Aorta (tissue), 5 donors: ENCODE measurements around the gene MLLT6. TPM values are rescaled to one million over a fixed set of nuclear protein-coding genes. Genes with fewer than 3 reads are reported as not detected.

ENCODE experiments used
- ATAC-seq: fragments of 200-7000 bp; cut with Tn5 transposase; one replicate; pipeline ENCODE4 v1.9.1; 2022; ENCODE audit warnings: moderate library complexity; ENCODE audit not compliant: low FRiP score
- DNase-seq, 2 donors: peaks; one replicate each; pipeline ENCODE4 v3.0.0-alpha.2; 2020
- H3K27ac ChIP-seq, 2 donors: one replicate each; pipeline ENCODE4 v1.5.1; 2013; ENCODE audit warnings: low read length in 2 of 2, mild to moderate bottlenecking in 2 of 2, moderate library complexity in 2 of 2, control low read depth in 1 of 2, inconsistent platforms in 1 of 2, low read depth in 1 of 2
- H3K27me3 ChIP-seq, 2 donors: one replicate each; pipeline ENCODE4 v1.6.1; 2013; ENCODE audit warnings: control low read depth in 1 of 2, low read length in 1 of 2, mild to moderate bottlenecking in 1 of 2, moderate library complexity in 1 of 2; ENCODE audit not compliant: insufficient read depth in 2 of 2, control insufficient read depth in 1 of 2
- H3K36me3 ChIP-seq, 2 donors: one replicate each; pipeline ENCODE4 v1.6.1; 2013; ENCODE audit warnings: control low read depth in 1 of 2, low read length in 1 of 2, mild to moderate bottlenecking in 1 of 2; ENCODE audit not compliant: insufficient read depth in 2 of 2, control insufficient read depth in 1 of 2
- H3K4me1 ChIP-seq, 2 donors: one replicate each; pipeline ENCODE4 v1.6.1; 2013; ENCODE audit warnings: low read length in 2 of 2, control low read depth in 1 of 2, mild to moderate bottlenecking in 1 of 2, moderate library complexity in 1 of 2; ENCODE audit not compliant: insufficient read depth in 2 of 2, control insufficient read depth in 1 of 2
- H3K4me3 ChIP-seq, 2 donors: one replicate each; pipeline ENCODE4 v1.5.1; 2013; ENCODE audit warnings: low read length in 2 of 2, control low read depth in 1 of 2, mild to moderate bottlenecking in 1 of 2
- H3K9me3 ChIP-seq: one replicate; pipeline ENCODE4 v1.6.1; 2013; ENCODE audit warnings: mild to moderate bottlenecking, low read length; ENCODE audit not compliant: control insufficient read depth
- WGBS, 2 donors: extraction: QIAGEN DNeasy Blood & Tissue Kit; methylation state at CpG; one replicate each; pipeline ENCODE4 v1.1.7; 2013; 5-methylcytosine and 5-hydroxymethylcytosine counted together
- intact Hi-C, 2 donors: fragments of 100-400 bp; cut with DNase I; formaldehyde crosslinking; loops; one replicate each; pipeline versions ENCODE4 v1.14.2 to v1.15.0; 2022
- polyA plus RNA-seq, 2 donors: library from polyadenylated mRNA; stranded (reverse); fragments of 200-250 nt; gene quantifications; one replicate each; pipeline ENCODE4 v1.2.3, GENCODE V29; 2013
- total RNA-seq, 2 donors: library from RNA; stranded (reverse); fragmentation: NEBNext Ultra II Directional; extraction: Animal tissue kit (Norgen Biotek cat#: 25700); gene quantifications; one replicate each; pipeline ENCODE4 v1.2.1, GENCODE V29; 2021
- donor health status: healthy with polysubstance abuse.
- donor health status: Bipolar disorder and iron deficiency.
- donor health status: DM: no; HTN: no; CAD: no.
- donor health status: DM: no; HTN: no; CAD: no.
- donor health status: DM: yes; HTN: yes; CAD: no.

MLLT6 gene
- total and polyA plus RNA-seq, 4 donors = 28.7 to 195 (median 97.1) TPM

- no peaks in the 10 kb centered on the region for H3K4me1 ChIP-seq
- peak; percentile 45 for ATAC-seq
- WGBS, 2 donors = 0 to 1% methylated on average over 34 to 47 of the region's 47 CpGs
- H3K27me3 ChIP-seq = no peaks in the 10 kb centered on the region
- peak; percentile 94 to 98 for DNase-seq
- no peaks in the 10 kb centered on the region for H3K9me3 ChIP-seq
- peak within 1 kb of the TSS; percentile 17 to 69 for H3K27ac ChIP-seq
- intact Hi-C loops = no loop called here
- H3K36me3 ChIP-seq = no peaks in the 10 kb centered on the region
- peak within 1 kb of the TSS; percentile 73 to 74 for H3K4me3 ChIP-seq
Observed at GRCh38 chr17:38748149-38748891, 43.2 kb downstream of the MLLT6 start, which contains the start of gene PCGF2. Gene PCGF2, minus strand, starts transcription at chr17:38748336. Its CDS starts 7,934 bp downstream, at chr17:38740402.

GRCh38 chr17:38748892-38749222 is 43.8 kb downstream of the MLLT6 start:
- Histone ChIP-seq H3K9me3 (no peaks in the 10 kb centered on the region), H3K27me3 (no peaks in the 10 kb centered on the region), H3K36me3 (no peaks in the 10 kb centered on the region), H3K4me3 (peak overlapping the region; percentile 27 to 73), H3K4me1 (no peaks in the 10 kb centered on the region), H3K27ac (peak overlapping the region; percentile 17 to 69)
- DNase-seq (no peak), ATAC-seq (no peak)
- 0% methylated on average over 28 to 32 of the region's 32 CpGs for WGBS, 2 donors
- intact Hi-C loops = no loop called here

GRCh38 chr17:38749223-38750043 is 44.4 kb downstream of the MLLT6 start:
- intact Hi-C loops = loop anchor here in 1 of 2 donors (5.0 kb wide), 1 partner anchor 48 kb away; the partner anchor contains the start of gene PIP4K2B
- H3K36me3 ChIP-seq = no peaks in the 10 kb centered on the region
- no peaks in the 10 kb centered on the region for H3K4me1 ChIP-seq
- ATAC-seq (peak; percentile 45), DNase-seq (peak; percentile 91 to 94)
- 0 to 1% methylated on average over 71 to 79 of the region's 79 CpGs for WGBS, 2 donors
- no peaks in the 10 kb centered on the region for H3K9me3 ChIP-seq
- H3K4me3 ChIP-seq = peak overlapping the region; percentile 27 to 73
- H3K27ac ChIP-seq = peak overlapping the region in 1 of 2 donors; percentile 69
- H3K27me3 ChIP-seq = no peaks in the 10 kb centered on the region

GRCh38 chr17:38750044-38750311 is 44.9 kb downstream of the MLLT6 start:
- no peaks in the 10 kb centered on the region for H3K4me1 ChIP-seq
- H3K36me3 ChIP-seq = no peaks in the 10 kb centered on the region
- peak overlapping the region in 1 of 2 donors; percentile 47 for H3K27ac ChIP-seq
- no peak for DNase-seq
- H3K27me3 ChIP-seq = no peaks in the 10 kb centered on the region
- ATAC-seq = no peak
- WGBS, 2 donors = 3 to 5% methylated on average over 12 of the region's 12 CpGs
- peak overlapping the region in 1 of 2 donors; percentile 73 for H3K4me3 ChIP-seq
- intact Hi-C loops = loop anchor here in 1 of 2 donors (5.0 kb wide), 1 partner anchor 47 kb away; the partner anchor contains the start of gene PIP4K2B
- no peaks in the 10 kb centered on the region for H3K9me3 ChIP-seq

- no peaks in the 10 kb centered on the region for H3K36me3 ChIP-seq
- 37 to 40% methylated on average over 28 of the region's 28 CpGs for WGBS, 2 donors
- intact Hi-C loops = loop anchor here in 1 of 2 donors (5.0 kb wide), 1 partner anchor 47 kb away; the partner anchor contains the start of gene PIP4K2B
- no peak overlapping the region for H3K4me3 ChIP-seq
- no peaks in the 10 kb centered on the region for H3K9me3 ChIP-seq
- no peaks in the 10 kb centered on the region for H3K4me1 ChIP-seq
- ATAC-seq (no peak), DNase-seq (no peak)
- no peaks in the 10 kb centered on the region for H3K27me3 ChIP-seq
- peak overlapping the region in 1 of 2 donors; percentile 47 for H3K27ac ChIP-seq
Observed at GRCh38 chr17:38750312-38751121, 45.4 kb downstream of the MLLT6 start.

GRCh38 chr17:38751144-38751807 is 46.2 kb downstream of the MLLT6 start:
- Histone ChIP-seq H3K4me1 (no peaks in the 10 kb centered on the region), H3K27ac (no peak overlapping the region), H3K27me3 (no peaks in the 10 kb centered on the region), H3K36me3 (peaks cover 0 to 3% of the 10 kb centered on the region in 2 donors), H3K4me3 (no peak overlapping the region), H3K9me3 (no peaks in the 10 kb centered on the region)
- intact Hi-C loops = loop anchor here in 1 of 2 donors (5.0 kb wide), 1 partner anchor 46 kb away; the partner anchor contains the start of gene PIP4K2B
- no peak for DNase-seq
- no peak for ATAC-seq
- WGBS, 2 donors = 6 to 8% methylated on average over 10 of the region's 10 CpGs

- peak; percentile 75 for ATAC-seq
- no peaks in the 10 kb centered on the region for H3K27me3 ChIP-seq
- H3K4me3 ChIP-seq = peak overlapping the region; percentile 30 to 63
- intact Hi-C loops = loop anchor here in 1 of 2 donors (5.0 kb wide), 1 partner anchor 45 kb away; the partner anchor contains the start of gene PIP4K2B
- peak overlapping the region in 1 of 2 donors; percentile 84 for H3K27ac ChIP-seq
- peak; percentile 86 to 95 for DNase-seq
- WGBS, 2 donors = 1% methylated on average over 44 of the region's 44 CpGs
- peaks cover 0 to 3% of the 10 kb centered on the region in 2 donors for H3K36me3 ChIP-seq
- H3K9me3 ChIP-seq = no peaks in the 10 kb centered on the region
- H3K4me1 ChIP-seq = no peaks in the 10 kb centered on the region
Observed at GRCh38 chr17:38751808-38752307, 46.8 kb downstream of the MLLT6 start.
